Activated naive CD4-positive, alpha-beta T cell treated with anti-CD3 and anti-CD28 coated beads for 36 hours (primary cell): ENCODE data around the gene HMX1. TPM values are rescaled to one million over a fixed set of nuclear protein-coding genes. Genes with fewer than 3 reads are reported as not detected.

Source experiments
- CTCF ChIA-PET: fragments of 350-600 bp; sonication (Branson Sonifier 250); formaldehyde crosslinking; loops from one replicate; lab custom pipeline; 2021; ENCODE audit warnings: antibody characterized with exemption; lab: Charles Lee
- DNase-seq: peaks from one replicate; pipeline ENCODE4 v3.0.0-alpha.2; 2020
- H3K27ac Mint-ChIP-seq: one replicate; pipeline ENCODE4 v1.8.0; 2021; ENCODE audit warnings: mild to moderate bottlenecking, mixed read lengths
- H3K27me3 Mint-ChIP-seq: one replicate; pipeline ENCODE4 v1.8.0; 2021; ENCODE audit warnings: low read depth, mixed read lengths
- H3K36me3 Mint-ChIP-seq: one replicate; pipeline ENCODE4 v1.8.0; 2021; ENCODE audit warnings: low read depth, mixed read lengths
- H3K4me1 Mint-ChIP-seq: one replicate; pipeline ENCODE4 v1.8.0; 2021; ENCODE audit warnings: low read depth, mixed read lengths
- H3K4me3 Mint-ChIP-seq: one replicate; pipeline ENCODE4 v1.8.0; 2021; ENCODE audit warnings: mild to moderate bottlenecking, moderate library complexity, mixed read lengths
- H3K9me3 Mint-ChIP-seq: one replicate; pipeline ENCODE4 v1.8.0; 2021; ENCODE audit warnings: mixed read lengths
- intact Hi-C: fragments of 100-400 bp; cut with micrococcal nuclease; formaldehyde crosslinking; loops from one replicate; pipeline ENCODE4 v1.15.1; 2023
- total RNA-seq, 2 experiments: library from RNA; stranded (reverse); gene quantifications; one replicate each; pipeline ENCODE4 v1.2.3, GENCODE V29; 2021

HMX1 gene
- total RNA-seq, 2 experiments from 2014 or later: not detected

DNA sequence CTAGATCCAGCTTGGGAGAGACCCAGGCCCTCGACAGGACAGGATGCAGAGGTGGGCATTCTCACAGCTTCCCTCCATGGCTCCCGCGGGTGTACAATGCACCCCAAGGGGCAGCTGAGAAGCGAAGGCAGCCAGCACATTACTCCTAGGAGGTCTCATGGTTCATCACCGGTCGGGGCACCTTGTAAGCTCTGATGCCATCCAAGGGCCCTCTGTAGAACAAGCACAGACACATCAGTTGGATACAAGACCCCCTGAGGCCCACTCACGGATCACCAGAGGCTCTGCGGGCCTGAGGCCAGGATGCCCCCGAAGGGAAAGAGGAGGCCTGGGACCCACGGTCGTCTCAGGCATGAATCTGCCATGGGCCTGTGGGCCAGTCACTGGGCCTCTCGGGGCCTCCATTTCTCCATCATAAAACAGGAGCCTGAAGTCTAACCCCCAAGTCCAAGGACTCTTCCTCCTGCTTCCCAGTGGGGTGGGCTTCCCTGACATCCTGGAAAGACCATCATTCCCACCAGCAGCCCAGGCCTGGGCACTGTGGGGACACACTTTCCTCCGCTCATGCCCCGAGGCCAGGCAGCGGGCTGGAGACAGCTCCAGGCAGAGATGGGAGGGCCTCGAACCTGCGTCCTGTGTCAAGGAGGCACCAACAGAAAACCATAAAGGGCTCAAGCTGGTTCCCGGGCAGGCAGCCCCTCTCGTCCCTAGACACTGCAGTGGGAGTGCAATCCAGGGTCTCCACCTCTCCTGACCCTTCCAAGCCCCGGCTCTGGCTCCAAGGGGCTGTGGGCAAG, 20.1 kb downstream of the HMX1 start:
- H3K9me3 Mint-ChIP-seq: peaks cover 2% of the 10 kb centered on the region
- CTCF ChIA-PET: interaction anchor here (0.6 kb wide), 1 partner anchor 66 kb away, joined by 3 read pairs; no protein-coding TSS in a partner anchor

GRCh38 chr4:8850830-8851188, 20.8 kb downstream of the HMX1 start:
- Mint-ChIP-seq H3K27me3 (peaks cover 32% of the 10 kb centered on the region), H3K36me3 (no peaks in the 10 kb centered on the region), H3K4me3 (no peak overlapping the region), H3K27ac (no peak overlapping the region), H3K4me1 (no peaks in the 10 kb centered on the region), H3K9me3 (peaks cover 2% of the 10 kb centered on the region)
- no peak for DNase-seq
- CTCF ChIA-PET: no interaction called here
- intact Hi-C loops: no loop called here

More for the DNA sequence above, 20.1 kb downstream of the HMX1 start:
- H3K36me3 Mint-ChIP-seq: no peaks in the 10 kb centered on the region
- no peak overlapping the region for H3K4me3 Mint-ChIP-seq
- peaks cover 6% of the 10 kb centered on the region for H3K4me1 Mint-ChIP-seq
- H3K27ac Mint-ChIP-seq: no peak overlapping the region
- intact Hi-C loops: no loop called here
- no peak for DNase-seq
- peaks cover 38% of the 10 kb centered on the region for H3K27me3 Mint-ChIP-seq

GRCh38 chr4:8850074-8850829, 21.4 kb downstream of the HMX1 start:
- Mint-ChIP-seq H3K4me3 (no peak overlapping the region), H3K4me1 (no peaks in the 10 kb centered on the region), H3K27me3 (peaks cover 26% of the 10 kb centered on the region), H3K27ac (no peak overlapping the region), H3K9me3 (peaks cover 2% of the 10 kb centered on the region), H3K36me3 (no peaks in the 10 kb centered on the region)
- DNase-seq: no peak
- CTCF ChIA-PET: no interaction called here
- intact Hi-C loops: no loop called here

- no peak overlapping the region for H3K27ac Mint-ChIP-seq
- H3K36me3 Mint-ChIP-seq: no peaks in the 10 kb centered on the region
Observed at GRCh38 chr4:8849266-8850073, 22.2 kb downstream of the HMX1 start.

DNA sequence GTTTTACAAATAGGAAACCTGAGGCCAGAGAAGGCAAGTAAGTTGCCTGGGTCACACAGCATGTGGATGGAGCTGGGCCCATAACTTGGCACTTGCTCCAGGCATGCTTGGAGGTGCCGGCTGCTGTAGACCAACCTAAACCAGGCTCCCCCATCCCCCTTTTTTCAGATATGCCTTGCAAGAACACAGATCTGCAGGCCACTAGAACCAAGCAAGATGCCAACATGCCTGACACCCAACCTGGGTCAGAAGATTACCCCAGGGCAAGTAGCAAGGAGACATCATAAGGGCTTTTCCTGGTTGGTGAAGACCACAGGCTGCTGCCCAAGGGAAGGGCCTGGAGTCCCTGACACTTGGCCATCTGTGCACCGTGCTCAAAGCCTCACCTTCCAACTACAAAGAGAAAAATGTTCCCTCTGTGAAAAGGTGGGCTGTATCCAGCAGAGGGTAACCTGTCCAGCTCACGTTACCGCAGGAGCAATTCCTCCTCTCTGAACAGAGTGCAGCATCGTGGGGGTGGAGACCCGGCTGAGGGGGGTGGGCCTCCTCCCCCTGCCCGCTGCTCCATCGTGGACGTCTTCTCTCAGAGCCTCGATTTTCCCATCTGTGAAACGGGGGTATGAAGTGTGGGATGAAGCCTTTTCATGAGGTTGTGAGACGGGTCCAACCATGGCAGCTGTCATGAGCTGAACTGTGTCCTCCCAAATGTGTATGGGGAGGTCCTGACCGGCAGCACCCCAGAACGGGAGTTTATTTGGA, 23.0 kb downstream of the HMX1 start:
- Mint-ChIP-seq H3K36me3 (no peaks in the 10 kb centered on the region), H3K9me3 (peaks cover 2% of the 10 kb centered on the region), H3K4me3 (no peak overlapping the region), H3K27me3 (peaks cover 16% of the 10 kb centered on the region), H3K27ac (no peak overlapping the region), H3K4me1 (no peaks in the 10 kb centered on the region)
- CTCF ChIA-PET: no interaction called here
- DNase-seq: no peak
- intact Hi-C loops: no loop called here

More at GRCh38 chr4:8849266-8850073, 22.2 kb downstream of the HMX1 start:
- Mint-ChIP-seq H3K9me3 (peaks cover 2% of the 10 kb centered on the region), H3K4me1 (no peaks in the 10 kb centered on the region), H3K27me3 (peaks cover 19% of the 10 kb centered on the region), H3K4me3 (no peak overlapping the region)
- CTCF ChIA-PET: no interaction called here
- DNase-seq: no peak
- intact Hi-C loops: no loop called here

GRCh38 chr4:8847764-8848163, 23.9 kb downstream of the HMX1 start:
- no peaks in the 10 kb centered on the region for H3K4me1 Mint-ChIP-seq
- CTCF ChIA-PET: interaction anchor here (1.4 kb wide), 1 partner anchor 69 kb away, joined by 3 read pairs; no protein-coding TSS in a partner anchor
- H3K9me3 Mint-ChIP-seq: peaks cover 3% of the 10 kb centered on the region
- no peak overlapping the region for H3K4me3 Mint-ChIP-seq
- no peaks in the 10 kb centered on the region for H3K36me3 Mint-ChIP-seq
- DNase-seq: no peak
- no peak overlapping the region for H3K27ac Mint-ChIP-seq
- intact Hi-C loops: no loop called here
- H3K27me3 Mint-ChIP-seq: peaks cover 11% of the 10 kb centered on the region

DNA sequence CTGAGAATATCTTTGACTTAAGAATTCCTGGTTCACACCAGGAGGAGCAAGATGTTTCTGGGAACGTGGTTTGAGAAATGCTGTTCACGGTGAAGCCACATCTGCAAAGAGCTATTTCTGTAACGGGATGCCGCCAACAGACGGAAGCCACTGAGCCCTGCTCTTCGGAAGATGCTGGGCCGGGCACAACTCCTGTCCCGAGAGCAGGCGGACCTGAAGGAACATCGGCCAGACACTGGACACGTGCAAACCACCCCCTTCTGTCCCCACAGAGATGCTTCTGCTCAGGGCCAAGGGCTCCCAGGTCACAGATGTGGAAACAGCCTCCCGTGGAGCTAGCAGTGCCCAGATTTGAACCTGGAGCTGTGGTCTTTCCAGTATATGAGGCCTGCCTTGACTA, 24.3 kb downstream of the HMX1 start:
- Mint-ChIP-seq H3K27me3 (peaks cover 8% of the 10 kb centered on the region), H3K4me3 (no peak overlapping the region), H3K27ac (no peak overlapping the region), H3K9me3 (peaks cover 3% of the 10 kb centered on the region), H3K36me3 (no peaks in the 10 kb centered on the region), H3K4me1 (no peaks in the 10 kb centered on the region)
- CTCF ChIA-PET: interaction anchor here (1.4 kb wide), 1 partner anchor 70 kb away, joined by 3 read pairs; no protein-coding TSS in a partner anchor
- intact Hi-C loops: no loop called here
- DNase-seq: no peak

- no peak for DNase-seq
- Mint-ChIP-seq H3K27ac (no peak overlapping the region), H3K27me3 (peaks cover 5% of the 10 kb centered on the region), H3K36me3 (no peaks in the 10 kb centered on the region), H3K4me1 (no peaks in the 10 kb centered on the region), H3K4me3 (no peak overlapping the region), H3K9me3 (peaks cover 3% of the 10 kb centered on the region)
- intact Hi-C loops: no loop called here
- CTCF ChIA-PET: interaction anchor here (1.4 kb wide), 1 partner anchor 70 kb away, joined by 3 read pairs; no protein-coding TSS in a partner anchor
Observed at GRCh38 chr4:8846826-8847225, 24.8 kb downstream of the HMX1 start.

DNA sequence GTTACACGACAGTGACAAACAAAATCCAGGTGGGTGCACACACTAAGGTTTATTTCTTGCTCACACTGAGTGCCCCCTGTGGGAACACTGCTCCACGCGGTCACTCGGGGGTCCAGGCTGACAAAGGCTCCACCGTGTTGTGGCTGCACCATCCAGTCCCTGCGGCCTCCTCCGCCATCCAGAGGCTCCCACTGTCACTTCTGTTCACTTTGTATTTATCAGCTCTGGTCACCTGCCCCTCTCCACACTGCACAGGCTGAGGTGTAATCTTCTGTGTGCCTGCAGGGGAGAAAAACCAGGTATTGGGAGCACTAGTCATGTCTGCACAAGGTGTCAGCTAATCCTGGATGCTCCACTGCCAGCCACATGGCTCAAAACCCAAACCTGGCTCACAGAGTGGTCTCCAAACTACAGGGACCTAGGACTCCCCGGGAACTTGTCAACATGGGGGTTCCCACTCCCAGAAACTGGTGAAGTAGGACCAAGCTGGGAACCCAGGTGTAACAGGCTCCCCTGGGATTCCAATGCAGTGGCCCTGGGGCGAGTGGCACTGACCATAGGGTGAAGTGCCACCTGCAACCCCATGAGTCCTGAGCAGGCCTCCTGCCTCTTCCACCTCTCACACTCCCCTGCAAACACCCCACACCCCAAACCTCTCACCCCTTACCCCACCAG, 25.5 kb downstream of the HMX1 start:
- intact Hi-C loops: no loop called here
- Mint-ChIP-seq H3K27me3 (peaks cover 5% of the 10 kb centered on the region), H3K36me3 (no peaks in the 10 kb centered on the region), H3K27ac (no peak overlapping the region), H3K4me3 (no peak overlapping the region), H3K9me3 (peaks cover 3% of the 10 kb centered on the region), H3K4me1 (no peaks in the 10 kb centered on the region)
- CTCF ChIA-PET: no interaction called here
- no peak for DNase-seq

GRCh38 chr4:8844976-8845690, 26.5 kb downstream of the HMX1 start:
- peaks cover 5% of the 10 kb centered on the region for H3K27me3 Mint-ChIP-seq
- intact Hi-C loops: no loop called here
- no peak overlapping the region for H3K27ac Mint-ChIP-seq
- CTCF ChIA-PET: no interaction called here
- H3K4me1 Mint-ChIP-seq: no peaks in the 10 kb centered on the region
- H3K4me3 Mint-ChIP-seq: no peak overlapping the region
- H3K9me3 Mint-ChIP-seq: peaks cover 3% of the 10 kb centered on the region
- no peaks in the 10 kb centered on the region for H3K36me3 Mint-ChIP-seq
- no peak for DNase-seq

DNA sequence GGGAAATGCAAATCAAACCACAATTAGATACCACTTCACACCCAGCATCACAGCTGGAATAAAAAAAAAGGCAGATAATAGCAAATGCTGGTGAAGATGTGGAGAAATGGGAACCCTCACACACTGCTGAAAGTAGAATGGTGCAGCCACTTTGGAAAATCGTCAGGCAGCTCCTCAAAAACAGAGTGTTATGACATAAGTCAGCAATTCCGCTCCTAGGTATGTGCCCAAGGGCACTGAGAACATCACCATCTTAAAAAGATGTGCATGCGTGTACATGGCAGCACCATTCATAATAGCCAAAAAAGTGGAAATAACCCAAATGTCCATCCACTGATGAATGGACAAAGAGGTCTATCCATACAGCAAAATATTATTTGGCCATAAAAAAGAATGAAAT, 28.0 kb downstream of the HMX1 start:
- intact Hi-C loops: no loop called here
- CTCF ChIA-PET: no interaction called here
- no peaks in the 10 kb centered on the region for H3K36me3 Mint-ChIP-seq
- peaks cover 5% of the 10 kb centered on the region for H3K27me3 Mint-ChIP-seq
- peaks cover 6% of the 10 kb centered on the region for H3K9me3 Mint-ChIP-seq
- no peaks in the 10 kb centered on the region for H3K4me1 Mint-ChIP-seq
- H3K27ac Mint-ChIP-seq: no peak overlapping the region
- DNase-seq: no peak
- H3K4me3 Mint-ChIP-seq: no peak overlapping the region
